Effector memory CD4-positive, alpha-beta T cell (primary cell): Measurements from ENCODE around the gene ASPA.

ENCODE experiments used
- DNase-seq, 3 donors: peaks; one replicate each; pipeline ENCODE4 v3.0.0-alpha.2; 2020
- H3K27ac ChIP-seq: 2 replicates; pipeline ENCODE4 v1.7.0; 2013; ENCODE audit warnings: mild to moderate bottlenecking, low read length, moderate library complexity; ENCODE audit not compliant: insufficient read depth, poor library complexity, severe bottlenecking
- H3K27me3 ChIP-seq: replicated peaks from 2 replicates; pipeline ENCODE4 v1.7.0; 2013; ENCODE audit warnings: mild to moderate bottlenecking, low read length; ENCODE audit not compliant: insufficient read depth, control insufficient read depth, poor library complexity, severe bottlenecking
- H3K36me3 ChIP-seq: 2 replicates; pipeline ENCODE4 v1.7.0; 2013; ENCODE audit warnings: mild to moderate bottlenecking, low read length, moderate library complexity; ENCODE audit not compliant: control insufficient read depth, insufficient read depth
- H3K4me1 ChIP-seq: 2 replicates; pipeline ENCODE4 v1.7.0; 2013; ENCODE audit warnings: low read length, mild to moderate bottlenecking; ENCODE audit not compliant: control insufficient read depth, insufficient read depth, poor library complexity, severe bottlenecking
- H3K4me3 ChIP-seq: 2 replicates; pipeline ENCODE4 v1.7.0; 2013; ENCODE audit warnings: low read length, low read depth, mild to moderate bottlenecking; ENCODE audit not compliant: insufficient read depth, poor library complexity, severe bottlenecking
- H3K9me3 ChIP-seq: 2 replicates; pipeline ENCODE4 v1.7.0; 2013; ENCODE audit warnings: mild to moderate bottlenecking, low read length, moderate library complexity; ENCODE audit not compliant: control insufficient read depth

ASPA gene

DNA sequence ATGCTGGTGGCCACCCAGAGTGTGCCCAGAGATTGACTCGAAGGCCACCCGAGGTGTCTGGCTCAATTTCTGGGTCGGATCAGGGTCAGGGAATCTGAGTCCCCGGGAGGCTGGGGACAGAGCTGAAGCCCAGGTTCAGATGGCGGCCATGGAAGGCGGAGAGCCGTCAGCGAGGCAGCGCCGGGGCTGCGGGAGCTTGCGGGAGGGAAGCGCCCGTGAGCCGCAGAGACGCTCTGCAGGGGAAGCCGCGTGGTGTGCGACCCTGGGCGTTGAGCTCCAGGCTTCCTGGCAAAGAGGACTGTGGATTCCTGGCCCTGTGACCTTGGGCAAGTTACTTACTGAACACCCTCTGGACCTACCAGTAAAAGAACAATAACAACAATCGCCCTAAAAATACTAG lies 3.7 kb upstream of the ASPA start:
- DNase-seq, result no peak
- no peak overlapping the region for H3K4me3 ChIP-seq
- H3K27me3 ChIP-seq, result no peaks in the 10 kb centered on the region
- no peaks in the 10 kb centered on the region for H3K4me1 ChIP-seq
- H3K9me3 ChIP-seq, result no peaks in the 10 kb centered on the region
- H3K27ac ChIP-seq, result no peak overlapping the region
- no peaks in the 10 kb centered on the region for H3K36me3 ChIP-seq

DNA sequence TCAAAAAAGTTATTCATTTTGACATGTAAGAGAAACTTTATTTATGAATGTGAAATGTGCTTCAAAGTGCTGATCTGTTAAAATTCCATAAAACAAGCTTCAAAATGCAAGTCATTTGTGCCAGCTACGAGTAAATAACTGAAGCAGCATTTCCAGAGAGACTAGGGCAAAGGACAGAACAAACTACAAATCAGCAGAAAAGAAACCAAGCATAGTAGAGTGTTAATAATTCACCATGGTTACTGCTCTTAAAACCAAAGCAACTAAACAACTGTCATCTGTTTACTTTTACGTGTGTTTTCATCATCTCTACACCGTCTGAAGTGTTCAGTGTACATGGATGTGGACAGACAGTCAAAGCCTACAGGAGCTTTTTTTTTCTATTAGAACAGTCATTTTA lies 1.6 kb upstream of the ASPA start:
- no peak for DNase-seq
- H3K27me3 ChIP-seq, result no peaks in the 10 kb centered on the region
- no peaks in the 10 kb centered on the region for H3K4me1 ChIP-seq
- no peak overlapping the region for H3K27ac ChIP-seq
- H3K4me3 ChIP-seq, result no peak overlapping the region
- no peaks in the 10 kb centered on the region for H3K9me3 ChIP-seq
- no peaks in the 10 kb centered on the region for H3K36me3 ChIP-seq

- no peak for DNase-seq
- Histone ChIP-seq H3K4me3 (no peak overlapping the region), H3K27ac (no peak overlapping the region), H3K36me3 (no peaks in the 10 kb centered on the region), H3K9me3 (no peaks in the 10 kb centered on the region), H3K27me3 (no peaks in the 10 kb centered on the region), H3K4me1 (no peaks in the 10 kb centered on the region)
Observed at GRCh38 chr17:3475251-3475685, 529 bp upstream of the ASPA start.

- no peaks in the 10 kb centered on the region for H3K36me3 ChIP-seq
- no peaks in the 10 kb centered on the region for H3K9me3 ChIP-seq
- no peak overlapping the region for H3K4me3 ChIP-seq
- H3K27me3 ChIP-seq, result no peaks in the 10 kb centered on the region
- H3K4me1 ChIP-seq, result no peaks in the 10 kb centered on the region
- DNase-seq, result no peak
- no peak overlapping the region for H3K27ac ChIP-seq
Observed at GRCh38 chr17:3479988-3480387, 4.2 kb downstream of the ASPA start.

DNA sequence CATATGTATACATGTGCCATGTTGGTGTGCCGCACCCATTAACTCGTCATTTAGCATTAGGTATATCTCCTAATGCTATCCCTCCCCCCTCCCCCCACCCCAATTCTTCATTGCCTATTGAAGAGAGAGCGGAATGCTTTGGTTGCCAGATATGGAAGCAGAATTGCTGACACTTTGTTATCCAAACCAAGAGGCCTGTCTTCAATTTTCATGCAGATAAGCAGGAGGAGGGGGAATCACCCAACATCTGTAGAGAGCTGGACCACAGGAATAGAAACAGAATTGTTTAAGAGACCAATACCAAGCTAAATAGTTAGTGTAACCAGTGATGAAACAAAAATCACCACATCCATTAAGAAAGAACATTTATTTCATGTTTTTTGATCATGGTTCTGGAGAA lies 7.1 kb downstream of the ASPA start:
- Histone ChIP-seq H3K4me3 (no peak overlapping the region), H3K4me1 (no peaks in the 10 kb centered on the region), H3K27me3 (no peaks in the 10 kb centered on the region), H3K9me3 (no peaks in the 10 kb centered on the region), H3K36me3 (no peaks in the 10 kb centered on the region), H3K27ac (no peak overlapping the region)
- DNase-seq, result no peak

DNA sequence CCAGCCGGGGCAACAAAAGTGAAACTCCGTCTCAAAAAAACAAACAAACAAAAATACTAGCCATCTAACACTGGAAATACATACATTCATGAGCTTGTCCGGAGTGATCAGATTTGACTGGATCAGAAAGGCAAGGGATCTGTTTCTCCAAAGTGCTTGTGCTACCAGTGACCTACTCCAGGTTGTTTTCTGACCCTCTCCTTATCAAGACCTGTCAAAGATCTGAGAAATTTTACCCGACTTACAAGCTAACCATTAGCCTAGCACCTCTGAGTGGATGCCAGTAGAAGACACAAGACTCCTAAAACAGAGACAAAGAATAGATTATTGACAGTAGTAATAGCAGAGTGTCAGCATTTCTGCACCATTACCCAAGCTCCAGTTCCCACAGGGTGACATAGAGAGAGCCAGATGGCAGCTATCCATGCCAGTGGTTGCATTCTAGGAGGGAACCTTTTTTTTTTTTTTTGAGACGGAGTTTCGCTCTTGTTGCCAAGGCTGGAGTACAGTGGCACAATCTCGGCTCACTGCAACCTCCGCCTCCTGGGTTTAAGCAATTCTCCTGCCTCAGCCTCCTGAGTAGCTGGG lies 9.8 kb downstream of the ASPA start:
- Histone ChIP-seq H3K36me3 (no peaks in the 10 kb centered on the region), H3K27me3 (no peaks in the 10 kb centered on the region)
- no peak for DNase-seq

GRCh38 chr17:3497101-3497500 lies 21.3 kb downstream of the ASPA start:
- no peak overlapping the region for H3K4me3 ChIP-seq
- H3K4me1 ChIP-seq, result no peaks in the 10 kb centered on the region
- no peaks in the 10 kb centered on the region for H3K9me3 ChIP-seq
- H3K27ac ChIP-seq, result no peak overlapping the region
- no peaks in the 10 kb centered on the region for H3K27me3 ChIP-seq
- DNase-seq, result no peak
- no peaks in the 10 kb centered on the region for H3K36me3 ChIP-seq

More for the DNA sequence above, 9.8 kb downstream of the ASPA start:
- Histone ChIP-seq H3K4me3 (no peak overlapping the region), H3K27ac (no peak overlapping the region), H3K9me3 (no peaks in the 10 kb centered on the region), H3K4me1 (no peaks in the 10 kb centered on the region)

- Histone ChIP-seq H3K9me3 (no peaks in the 10 kb centered on the region), H3K27me3 (no peaks in the 10 kb centered on the region), H3K4me3 (no peak overlapping the region), H3K36me3 (no peaks in the 10 kb centered on the region), H3K27ac (no peak overlapping the region), H3K4me1 (no peaks in the 10 kb centered on the region)
- no peak for DNase-seq
Observed at GRCh38 chr17:3501344-3501743, 25.5 kb downstream of the ASPA start.

DNA sequence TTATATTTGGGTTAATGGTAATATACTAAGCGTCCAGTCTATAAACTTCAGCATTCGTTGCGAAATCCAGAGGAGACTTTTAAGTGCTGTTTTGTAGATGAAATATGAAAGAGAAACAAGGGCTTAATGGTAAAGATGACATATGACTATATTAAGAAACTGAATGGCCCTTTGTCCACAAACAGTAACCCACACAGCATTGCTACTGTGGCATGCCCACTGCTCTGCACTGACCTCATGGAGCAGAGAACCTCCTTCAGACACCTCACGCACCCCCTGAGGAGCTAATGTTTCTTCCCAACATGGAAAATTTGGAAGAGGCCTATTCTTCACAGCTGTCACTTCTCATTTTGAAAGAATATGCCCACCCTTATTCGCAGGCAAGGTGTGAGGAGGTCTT lies 26.7 kb downstream of the ASPA start:
- Histone ChIP-seq H3K27me3 (no peaks in the 10 kb centered on the region), H3K4me1 (no peaks in the 10 kb centered on the region), H3K27ac (no peak overlapping the region), H3K4me3 (no peak overlapping the region), H3K9me3 (no peaks in the 10 kb centered on the region), H3K36me3 (no peaks in the 10 kb centered on the region)
- DNase-seq, result no peak

DNA sequence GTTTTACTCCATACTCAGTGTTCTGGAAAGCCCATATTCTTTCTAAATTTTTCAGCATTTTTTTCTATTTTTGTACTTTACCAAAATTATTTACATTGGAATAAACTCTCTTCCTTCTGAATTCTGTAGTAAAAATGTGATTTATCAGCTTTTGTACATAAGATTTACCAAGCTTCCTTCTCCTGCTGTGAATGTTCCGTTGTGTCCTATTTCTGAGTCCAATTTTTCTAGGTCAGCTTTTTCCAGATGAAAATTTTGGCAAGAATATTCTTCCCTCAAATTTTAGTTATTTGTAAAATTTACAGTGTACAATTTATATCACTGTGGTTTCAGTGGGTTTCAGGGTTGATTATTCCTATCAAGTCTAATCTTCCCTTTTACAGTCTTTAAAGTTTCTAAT lies 27.5 kb downstream of the ASPA start:
- Histone ChIP-seq H3K9me3 (no peaks in the 10 kb centered on the region), H3K27me3 (no peaks in the 10 kb centered on the region), H3K27ac (no peak overlapping the region), H3K36me3 (no peaks in the 10 kb centered on the region), H3K4me3 (no peak overlapping the region), H3K4me1 (no peaks in the 10 kb centered on the region)
- no peak for DNase-seq
